Ovary (tissue), 9 donors: ENCODE data around the gene LGR6. TPM values are rescaled to one million over a fixed set of nuclear protein-coding genes. Genes with fewer than 3 reads are reported as not detected.

Experiments used
- DNase-seq, 5 donors: peaks; one replicate each; pipeline ENCODE4 v3.0.0-alpha.2; 2019 to 2020
- H3K27ac ChIP-seq, 2 donors: fragments of 200-600 bp; one replicate each; pipeline versions ENCODE4 v1.5.1 to v1.8.0; 2019 to 2022
- H3K27me3 ChIP-seq: fragments of 200-600 bp; one replicate; pipeline ENCODE4 v1.8.0; 2022
- H3K36me3 ChIP-seq: fragments of 200-600 bp; sonication (generic); one replicate; pipeline ENCODE4 v1.5.1; 2019
- H3K4me1 ChIP-seq: one replicate; pipeline ENCODE4 v1.8.1; 2013; ENCODE audit warnings: mild to moderate bottlenecking, moderate library complexity; ENCODE audit not compliant: insufficient read depth
- H3K4me3 ChIP-seq: fragments of 200-600 bp; sonication (generic); one replicate; pipeline ENCODE4 v1.5.1; 2017
- H3K9me3 ChIP-seq, 2 donors: fragments of 200-600 bp in 1 of 2; sonication (generic) in 1 of 2; one replicate each; pipeline versions ENCODE4 v1.5.1 to v1.8.1; 2013 to 2019; ENCODE audit warnings: mild to moderate bottlenecking in 1 of 2, moderate library complexity in 1 of 2
- CTCF ChIP-seq, 3 donors: fragments of 450-650 bp in 2 of 3; fragments of 200-600 bp in 1 of 3; IDR thresholded peaks; one replicate each; pipeline versions ENCODE4 v1.5.1 to v1.8.0; 2016 to 2022; ENCODE audit warnings: antibody characterized with exemption in 3 of 3, mild to moderate bottlenecking in 1 of 3
- EP300 ChIP-seq: sonication (generic); formaldehyde crosslinking; IDR thresholded peaks from one replicate; pipeline ENCODE4 v1.6.1; 2017; ENCODE audit warnings: antibody characterized with exemption
- POLR2A ChIP-seq: fragments of 450-650 bp; IDR thresholded peaks from one replicate; pipeline ENCODE4 v1.6.1; 2017; ENCODE audit warnings: antibody characterized with exemption, mild to moderate bottlenecking, moderate library complexity
- WGBS, 3 donors: extraction: QIAGEN DNeasy Blood & Tissue Kit in 1 of 3; methylation state at CpG; one replicate each; pipeline versions ENCODE4 v1.1.5 to v1.1.7; 2013 to 2017; 5-methylcytosine and 5-hydroxymethylcytosine counted together
- intact Hi-C, 4 donors: fragments of 100-400 bp; cut with DNase I; formaldehyde crosslinking; loops; one replicate each; pipeline versions ENCODE4 v1.11.0 to v1.15.1; 2022 to 2023
- polyA plus RNA-seq, 2 donors: library from polyadenylated mRNA; stranded (reverse); fragments of 200-250 nt in 1 of 2; fragments of 350-450 nt in 1 of 2; fragmentation: Illumina TruSeq in 1 of 2; extraction: RNeasy Lipid Tissue Mini Kit (QIAGEN cat#74804) in 1 of 2; gene quantifications; one replicate each; pipeline ENCODE4 v1.2.3, GENCODE V29; 2013 to 2014
- total RNA-seq, 7 donors: library from RNA; depleted of rRNA in 2 of 7; stranded (reverse); fragments of >200 nt in 2 of 7; fragmentation: NEBNext Ultra II Directional in 3 of 7; extraction: Animal tissue kit (Norgen Biotek cat#: 25700) in 3 of 7; gene quantifications; one replicate each; pipeline versions ENCODE4 v1.1.0 to v1.2.4, GENCODE V29; 2016 to 2023
- donor health status: DM: no; HTN: no; CAD: no; lungs with moderate emphysema.
- donor health status: DM: no; HTN: no; CAD: no.
- donor health status: Bipolar disorder and iron deficiency.
- donor health status: DM: yes; HTN: yes; CAD: no.
- donor health status: DM: no; HTN: no; CAD: no.
- donor health status: DM: yes; HTN: yes; CAD: no.

LGR6 gene
- total and polyA plus RNA-seq, 9 donors: 0.24 to 12.4 (median 1.4) TPM

- intact Hi-C loops: no loop called here
- DNase-seq: no peak
- WGBS, 3 donors: 64 to 70% (median 67%) methylated on average over 4 of the region's 4 CpGs
Observed at GRCh38 chr1:202333861-202334260, 140.3 kb downstream of the LGR6 start.

DNA sequence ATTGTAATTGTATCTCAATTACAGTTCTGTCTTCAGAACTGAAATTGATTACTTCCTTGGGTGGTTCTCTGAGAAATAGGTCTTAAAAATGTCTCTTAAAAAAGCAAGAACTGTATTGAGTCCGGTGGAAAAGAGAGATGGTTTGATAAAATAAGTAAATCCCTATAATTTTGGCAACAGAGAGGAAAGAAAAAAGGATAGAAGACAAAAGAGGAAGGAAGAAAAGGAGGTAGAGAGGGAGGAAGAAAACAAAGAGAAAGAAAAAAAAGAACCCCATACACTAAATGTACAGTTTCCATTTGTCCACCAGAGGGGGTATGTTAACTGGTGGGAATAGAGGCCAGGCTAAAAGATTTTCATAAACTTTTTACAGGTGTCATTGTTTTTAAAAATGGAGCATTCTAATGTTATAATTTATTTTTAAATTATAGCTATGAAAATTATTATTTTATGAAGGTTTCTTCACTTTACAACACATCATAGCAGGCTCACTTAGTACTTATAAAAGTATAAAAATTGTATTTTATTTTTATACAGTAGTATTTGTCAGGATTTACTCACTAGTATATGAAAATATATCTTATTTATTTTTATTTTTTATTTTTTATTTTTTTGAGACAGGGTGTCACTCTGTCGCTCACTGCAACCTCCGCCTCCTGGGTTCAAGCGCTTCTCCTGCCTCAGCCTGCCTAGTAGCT lies 150.2 kb downstream of the LGR6 start:
- Histone ChIP-seq H3K4me3 (no peak overlapping the region), H3K4me1 (no peaks in the 10 kb centered on the region), H3K27me3 (no peaks in the 10 kb centered on the region), H3K27ac (no peak overlapping the region), H3K36me3 (no peaks in the 10 kb centered on the region), H3K9me3 (no peaks in the 10 kb centered on the region)
- 64 to 70% (median 65%) methylated on average over 4 of the region's 4 CpGs for WGBS, 3 donors
- intact Hi-C loops: no loop called here
- TF ChIP-seq POLR2A (no peak), CTCF (IDR thresholded peaks at IDR 0.05) (peak in 2 of 3 donors; percentile 41), EP300 (no peak)
- DNase-seq: no peak

More at GRCh38 chr1:202333861-202334260, 140.3 kb downstream of the LGR6 start:
- no peaks in the 10 kb centered on the region for H3K4me1 ChIP-seq
- no peaks in the 10 kb centered on the region for H3K27me3 ChIP-seq
- TF ChIP-seq CTCF (IDR thresholded peaks at IDR 0.05) (no peak), POLR2A (no peak), EP300 (no peak)
- H3K9me3 ChIP-seq: no peaks in the 10 kb centered on the region
- no peak overlapping the region for H3K27ac ChIP-seq
- H3K36me3 ChIP-seq: no peaks in the 10 kb centered on the region
- H3K4me3 ChIP-seq: no peak overlapping the region

DNA sequence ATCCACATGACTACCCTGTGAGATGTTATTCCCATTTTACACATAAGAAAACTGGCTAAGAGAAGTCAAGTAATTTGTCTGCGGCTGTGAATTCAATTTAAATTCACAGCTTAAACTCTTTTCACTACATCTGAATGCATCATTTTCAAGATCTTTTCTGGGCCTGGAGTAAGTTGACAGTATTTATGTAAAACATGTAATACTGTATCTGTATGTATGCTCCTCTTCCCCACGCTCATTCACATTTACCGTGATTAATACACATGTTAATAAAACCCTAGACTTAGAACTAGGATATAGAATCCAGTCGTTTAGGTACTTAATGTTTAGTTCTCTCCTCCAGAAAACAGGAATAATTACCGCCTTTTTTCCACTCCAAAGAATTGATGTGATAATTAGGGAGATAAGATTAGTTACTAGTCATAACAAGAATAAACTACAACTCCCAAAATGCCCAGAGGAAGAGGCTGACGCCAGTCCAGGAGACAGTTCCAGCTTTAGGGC lies 154.5 kb downstream of the LGR6 start:
- Histone ChIP-seq H3K4me1 (peaks cover 2% of the 10 kb centered on the region), H3K36me3 (no peaks in the 10 kb centered on the region), H3K4me3 (no peak overlapping the region), H3K27ac (no peak overlapping the region), H3K27me3 (no peaks in the 10 kb centered on the region), H3K9me3 (no peaks in the 10 kb centered on the region)
- TF ChIP-seq EP300: no peak
- TF ChIP-seq POLR2A: no peak
- TF ChIP-seq CTCF (IDR thresholded peaks at IDR 0.05): no peak
- 38 to 42% (median 41%) methylated on average over 6 of the region's 6 CpGs for WGBS, 3 donors
- no peak for DNase-seq
- intact Hi-C loops: no loop called here

DNA sequence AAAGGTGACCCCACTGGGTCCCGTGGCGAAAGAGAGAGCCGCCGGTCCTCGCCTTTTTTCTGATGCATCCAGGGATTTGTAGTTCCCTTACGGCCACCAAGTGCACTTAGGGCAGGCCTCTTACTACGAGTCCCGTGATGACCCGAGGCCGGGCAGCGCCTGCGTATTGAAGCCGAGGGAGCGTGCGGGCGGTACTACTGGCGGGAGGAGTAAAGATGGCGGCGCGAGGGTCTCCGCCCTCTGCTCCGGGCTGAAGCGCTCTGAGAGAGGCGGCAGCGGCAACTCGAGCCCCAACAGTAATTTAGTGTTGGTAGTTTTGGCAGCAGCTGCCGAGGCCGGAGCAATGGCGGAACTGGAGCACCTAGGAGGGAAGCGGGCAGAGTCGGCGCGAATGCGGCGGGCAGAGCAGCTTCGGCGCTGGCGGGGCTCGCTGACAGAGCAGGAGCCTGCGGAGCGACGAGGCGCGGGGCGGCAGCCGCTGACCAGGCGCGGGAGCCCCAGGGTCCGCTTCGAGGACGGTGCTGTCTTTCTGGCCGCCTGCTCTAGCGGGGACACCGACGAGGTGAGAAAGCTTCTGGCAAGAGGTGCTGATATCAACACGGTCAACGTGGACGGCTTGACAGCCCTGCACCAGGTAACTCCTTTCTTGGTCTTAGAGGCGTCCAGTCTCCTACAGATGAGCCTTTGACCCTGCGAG lies 155.1 kb downstream of the LGR6 start, which contains the start of gene PPP1R12B:
PPP1R12B (plus strand) TSS at position 191 of the 697 bp plus-strand sequence; CDS start at position 344, 153 bp downstream.
- peaks cover 2% of the 10 kb centered on the region for H3K4me1 ChIP-seq
- peak; percentile 95 to 97 (median 96) for DNase-seq
- no peaks in the 10 kb centered on the region for H3K27me3 ChIP-seq
- H3K9me3 ChIP-seq: no peaks in the 10 kb centered on the region
- intact Hi-C loops: no loop called here
- H3K36me3 ChIP-seq: no peaks in the 10 kb centered on the region
- peak within 1 kb of the TSS; percentile 98 for H3K4me3 ChIP-seq
- 0 to 1% (median 0%) methylated on average over 59 to 60 of the region's 60 CpGs for WGBS, 3 donors
- TF ChIP-seq POLR2A (peak; percentile 19), EP300 (no peak)
- peak within 1 kb of the TSS; percentile 18 to 55 for H3K27ac ChIP-seq
